ENCODE data around the gene SLC17A9.

DNA sequence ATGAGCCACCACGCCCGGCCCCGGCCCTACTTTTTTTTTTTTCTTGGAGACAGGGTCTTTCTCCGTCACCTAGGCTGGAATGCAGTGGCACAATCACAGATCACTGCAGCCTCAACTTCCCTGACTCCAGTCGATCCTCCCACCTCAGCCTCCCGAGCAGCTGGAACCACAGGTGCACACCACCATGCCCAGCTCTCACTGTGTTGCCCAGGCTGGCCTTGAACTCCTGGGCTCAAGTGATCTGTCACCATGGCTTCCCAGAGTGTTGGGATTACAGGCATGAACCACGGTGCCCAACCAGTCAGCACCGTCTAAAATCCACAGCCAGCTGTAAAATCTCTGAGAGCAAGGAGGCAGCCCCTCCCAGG lies 17.4 kb downstream of the SLC17A9 start:
- no peak for TF ChIP-seq EZH2 (IDR thresholded peaks at IDR 0.05; ENCODE audit: insufficient read depth, poor library complexity, severe bottlenecking)
- TF ChIP-seq EZH2phosphoT487 (IDR thresholded peaks at IDR 0.05; ENCODE audit: insufficient read depth, low read depth): no peak
